Measurements from ENCODE around the gene TAB2.

Gene TAB2

GRCh38 chr6:149313070-149313469 lies 4.4 kb upstream of the TAB2 start:
- no peak for DNase-seq

GRCh38 chr6:149313861-149314260 lies 3.7 kb upstream of the TAB2 start:
- no peak for DNase-seq

GRCh38 chr6:149314325-149314905 lies 3.1 kb upstream of the TAB2 start:
- DNase-seq = no peak

- DNase-seq = no peak
Measured at GRCh38 chr6:149316108-149316727, 1.3 kb upstream of the TAB2 start.

GRCh38 chr6:149316740-149317643 lies 520 bp upstream of the TAB2 start:
- DNase-seq = peak; percentile 92 to 93

GRCh38 chr6:149318581-149319286 lies 1.2 kb downstream of the TAB2 start:
- no peak for DNase-seq

GRCh38 chr6:149319422-149319821 lies 1.9 kb downstream of the TAB2 start:
- no peak for DNase-seq

GRCh38 chr6:149320016-149320415 lies 2.5 kb downstream of the TAB2 start:
- DNase-seq = peak; percentile 57 to 61

GRCh38 chr6:149320796-149321195 lies 3.3 kb downstream of the TAB2 start:
- DNase-seq = no peak

GRCh38 chr6:149323353-149323752 lies 5.8 kb downstream of the TAB2 start:
- no peak for DNase-seq

- DNase-seq = no peak
Measured at GRCh38 chr6:149323925-149324324, 6.4 kb downstream of the TAB2 start.

- DNase-seq = no peak
Measured at GRCh38 chr6:149324428-149324827, 6.9 kb downstream of the TAB2 start.

GRCh38 chr6:149325648-149326236 lies 8.2 kb downstream of the TAB2 start:
- DNase-seq = no peak

- no peak for DNase-seq
Measured at GRCh38 chr6:149327638-149328037, 10.1 kb downstream of the TAB2 start.

- DNase-seq = no peak
Measured at GRCh38 chr6:149328083-149328482, 10.6 kb downstream of the TAB2 start.

- DNase-seq = no peak
Measured at GRCh38 chr6:149329529-149329928, 12.0 kb downstream of the TAB2 start.

- no peak for DNase-seq
Measured at GRCh38 chr6:149330133-149330532, 12.6 kb downstream of the TAB2 start.

GRCh38 chr6:149331043-149331807 lies 13.7 kb downstream of the TAB2 start:
- no peak for DNase-seq

GRCh38 chr6:149331871-149332270 lies 14.4 kb downstream of the TAB2 start:
- no peak for DNase-seq

- DNase-seq = no peak
Measured at GRCh38 chr6:149332602-149333265, 15.2 kb downstream of the TAB2 start.

GRCh38 chr6:149333266-149333620 lies 15.7 kb downstream of the TAB2 start:
- no peak for DNase-seq

GRCh38 chr6:149334201-149334600 lies 16.7 kb downstream of the TAB2 start:
- DNase-seq = no peak
